HepG2 (cell line): ENCODE data around the gene ACTA2. TPM values are rescaled to one million over a fixed set of nuclear protein-coding genes. Genes with fewer than 3 reads are reported as not detected.

Source experiments
- ATAC-seq: fragments of 200-7000 bp; cut with Tn5 transposase; 3 replicates; pipeline ENCODE4 v1.9.1; 2020; ENCODE audit warnings: mild to moderate bottlenecking, moderate library complexity
- BruUV-seq: library from RNA; stranded (reverse); fragments of 400-500 nt; replicated peaks from 2 replicates; lab custom pipeline; 2021; lab: Mats Ljungman, UMichigan
- CTCF ChIA-PET: fragments of 300-600 bp; formaldehyde crosslinking; extraction: SDS; loops from one replicate; lab custom pipeline; 2021; ENCODE audit warnings: low total read pairs, inconsistent platforms, low intra/inter-chr PET ratio; lab: Yijun Ruan, JAX
- POLR2A ChIA-PET: fragments of 350-600 bp; sonication (Branson Sonifier 250); formaldehyde crosslinking; loops from one replicate; lab custom pipeline; 2020; ENCODE audit warnings: antibody characterized with exemption, inconsistent platforms; lab: Yijun Ruan, JAX
- DNase-seq: peaks from one replicate; pipeline ENCODE4 v3.0.0-alpha.2; 2015; ENCODE audit warnings: low spot score
- FAIRE-seq: peaks from 3 replicates; lab custom pipeline; 2011; peaks lifted over from hg19 to GRCh38; lab: Jason Lieb, UNC
- H2AFZ ChIP-seq: one replicate; pipeline ENCODE4 v1.6.1; 2011; ENCODE audit warnings: low read length, inconsistent platforms
- H3K27ac ChIP-seq: fragments of 300-600 bp; 3 replicates; pipeline ENCODE4 v1.8.0; 2011; ENCODE audit warnings: mixed run types, mild to moderate bottlenecking, mixed read lengths, low read length, inconsistent platforms; ENCODE audit not compliant: insufficient read depth; ENCODE audit errors: extremely low read length
- H3K27me3 ChIP-seq, 2 experiments: fragments of 200-600 bp in 1 of 2; 2 replicates in 1 of 2; 3 replicates in 1 of 2; pipeline versions ENCODE4 v1.6.0 to v1.8.0; 2011; ENCODE audit warnings: low read length in 2 of 2, mild to moderate bottlenecking in 2 of 2, moderate library complexity in 2 of 2, inconsistent platforms in 1 of 2; ENCODE audit not compliant: insufficient read depth in 2 of 2, control insufficient read depth in 1 of 2
- H3K36me3 ChIP-seq, 2 experiments: fragments of 200-600 bp in 1 of 2; replicated peaks in 1 of 2; 2 replicates in 1 of 2; 3 replicates in 1 of 2; pipeline versions ENCODE4 v1.5.1 to v1.8.0; 2011; ENCODE audit warnings: low read length in 2 of 2, inconsistent platforms in 1 of 2; ENCODE audit not compliant: insufficient read depth in 2 of 2, control insufficient read depth in 1 of 2
- H3K4me1 ChIP-seq: 2 replicates; pipeline ENCODE4 v1.5.1; 2012; ENCODE audit warnings: low read length, inconsistent platforms; ENCODE audit not compliant: insufficient read depth
- H3K4me2 ChIP-seq: 2 replicates; pipeline ENCODE4 v1.6.0; 2011; ENCODE audit warnings: low read depth, low read length, inconsistent platforms
- H3K4me3 ChIP-seq, 3 experiments: fragments of 200-600 bp in 1 of 3; sonication (generic), shearing (Covaris generic) in 1 of 3; replicated peaks in 1 of 3; 2 replicates each; pipeline ENCODE4 v1.5.1; 2011 to 2016; ENCODE audit warnings: low read length in 3 of 3, inconsistent platforms in 2 of 3, low read depth in 2 of 3, mild to moderate bottlenecking in 2 of 3, control low read depth in 1 of 3, mixed read lengths in 1 of 3; ENCODE audit not compliant: insufficient read depth in 1 of 3
- H3K79me2 ChIP-seq: one replicate; pipeline ENCODE4 v1.6.1; 2011; ENCODE audit warnings: low read length, inconsistent platforms; ENCODE audit not compliant: insufficient read depth
- H3K9ac ChIP-seq: 2 replicates; pipeline ENCODE4 v1.6.0; 2011; ENCODE audit warnings: mild to moderate bottlenecking, low read depth, low read length, inconsistent platforms; ENCODE audit not compliant: insufficient read depth
- H3K9me3 ChIP-seq: 2 replicates; pipeline ENCODE4 v1.5.1; 2012; ENCODE audit warnings: mild to moderate bottlenecking, low read length
- H4K20me1 ChIP-seq: 2 replicates; pipeline ENCODE4 v1.6.0; 2011; ENCODE audit warnings: inconsistent platforms, mild to moderate bottlenecking, low read length, moderate library complexity; ENCODE audit not compliant: insufficient read depth
- FOXM1 ChIP-seq: sonication (generic); formaldehyde crosslinking; IDR thresholded peaks from 2 replicates; pipeline ENCODE4 v1.5.0; 2020; ENCODE audit warnings: missing genetic modification reagents
- FOXP1 ChIP-seq, 2 experiments: fragments of 450-650 bp in 1 of 2; IDR thresholded peaks; 2 replicates each; pipeline ENCODE4 v1.6.1; 2017 to 2018; ENCODE audit warnings: antibody characterized with exemption in 1 of 2
- RFXANK ChIP-seq: IDR thresholded peaks from 2 replicates; pipeline ENCODE4 v1.6.1; 2016
- ZFP90 ChIP-seq: sonication (generic); formaldehyde crosslinking; IDR thresholded peaks from 2 replicates; pipeline ENCODE4 v1.8.0; 2022; ENCODE audit warnings: missing genetic modification reagents, mild to moderate bottlenecking, inconsistent platforms, borderline replicate concordance
- ZNF724P ChIP-seq: sonication (generic); formaldehyde crosslinking; IDR thresholded peaks from 2 replicates; pipeline ENCODE4 v1.8.0; 2022; ENCODE audit warnings: missing genetic modification reagents, borderline replicate concordance
- WGBS: methylation state at CpG from one replicate; pipeline ENCODE4 v1.1.6; 2017; ENCODE audit warnings: low lambda C conversion rate; 5-methylcytosine and 5-hydroxymethylcytosine counted together
- in situ Hi-C: cut with HindIII; loops from 2 replicates; pipeline ENCODE4 v1.10.0; 2017; ENCODE audit warnings: low pct_unique_long_range_greater_than_20kb; ENCODE audit not compliant: extremely low pct_ligation_motif_present
- intact Hi-C: fragments of 100-400 bp; cut with micrococcal nuclease; formaldehyde crosslinking; loops from one replicate; pipeline ENCODE4 v1.10.0; 2022; ENCODE audit not compliant: unreplicated experiment
- polyA plus RNA-seq, 8 experiments: library from polyadenylated mRNA; depleted of rRNA in 3 of 8; stranded (reverse) in 7 of 8; unstranded in 1 of 8; fragments of >200 nt; fragmentation: Illumina TruSeq in 4 of 8; extraction: Trizol in 4 of 8; gene quantifications; 2 replicates each; pipeline versions ENCODE4 v1.2.1 to v1.2.3, GENCODE V29; 2011 to 2016; ENCODE audit warnings: low read depth in 4 of 8, missing spikeins in 1 of 8, mixed read lengths in 1 of 8; ENCODE audit not compliant: insufficient read depth in 1 of 8
- total RNA-seq, 5 experiments: library from RNA; depleted of rRNA; stranded (reverse); fragments of >200 nt; fragmentation: Illumina TruSeq; extraction: Trizol; gene quantifications; 2 replicates each; pipeline ENCODE4 v1.2.3, GENCODE V29; 2016; ENCODE audit warnings: low read depth in 1 of 5
- TF ChIP-seq, protein P1 (sequence below): sonication (generic); formaldehyde crosslinking; IDR thresholded peaks from 2 replicates; pipeline ENCODE4 v1.4.0; 2020; ENCODE audit warnings: missing genetic modification reagents, borderline replicate concordance
- TF ChIP-seq, protein P2 (sequence below): IDR thresholded peaks from 2 replicates; pipeline ENCODE4 v1.6.1; 2016; ENCODE audit warnings: missing compliant biosample characterization, missing genetic modification reagents, borderline replicate concordance

ACTA2 gene
- total and polyA plus RNA-seq, 2 of the 13 experiments (the other 11 are each of a cell fraction or from before 2014, with no cell fraction given): 21.8 to 59.9 TPM

GRCh38 chr10:89001729-89002072, 49.1 kb upstream of the ACTA2 start:
- Histone ChIP-seq H3K4me3 (no peak overlapping the region), H4K20me1 (no peaks in the 10 kb centered on the region), H3K27me3 (no peaks in the 10 kb centered on the region), H3K79me2 (no peaks in the 10 kb centered on the region), H3K27ac (no peak overlapping the region), H3K4me2 (no peak overlapping the region), H2AFZ (no peak overlapping the region), H3K9ac (no peak overlapping the region), H3K9me3 (no peaks in the 10 kb centered on the region), H3K4me1 (no peaks in the 10 kb centered on the region), H3K36me3 (peaks cover 0 to 7% of the 10 kb centered on the region in 2 experiments; a peak in 1 of 5 replicates)
- in situ Hi-C loops (no loop called here), intact Hi-C loops (no loop called here)
- TF ChIP-seq, protein P1, sequence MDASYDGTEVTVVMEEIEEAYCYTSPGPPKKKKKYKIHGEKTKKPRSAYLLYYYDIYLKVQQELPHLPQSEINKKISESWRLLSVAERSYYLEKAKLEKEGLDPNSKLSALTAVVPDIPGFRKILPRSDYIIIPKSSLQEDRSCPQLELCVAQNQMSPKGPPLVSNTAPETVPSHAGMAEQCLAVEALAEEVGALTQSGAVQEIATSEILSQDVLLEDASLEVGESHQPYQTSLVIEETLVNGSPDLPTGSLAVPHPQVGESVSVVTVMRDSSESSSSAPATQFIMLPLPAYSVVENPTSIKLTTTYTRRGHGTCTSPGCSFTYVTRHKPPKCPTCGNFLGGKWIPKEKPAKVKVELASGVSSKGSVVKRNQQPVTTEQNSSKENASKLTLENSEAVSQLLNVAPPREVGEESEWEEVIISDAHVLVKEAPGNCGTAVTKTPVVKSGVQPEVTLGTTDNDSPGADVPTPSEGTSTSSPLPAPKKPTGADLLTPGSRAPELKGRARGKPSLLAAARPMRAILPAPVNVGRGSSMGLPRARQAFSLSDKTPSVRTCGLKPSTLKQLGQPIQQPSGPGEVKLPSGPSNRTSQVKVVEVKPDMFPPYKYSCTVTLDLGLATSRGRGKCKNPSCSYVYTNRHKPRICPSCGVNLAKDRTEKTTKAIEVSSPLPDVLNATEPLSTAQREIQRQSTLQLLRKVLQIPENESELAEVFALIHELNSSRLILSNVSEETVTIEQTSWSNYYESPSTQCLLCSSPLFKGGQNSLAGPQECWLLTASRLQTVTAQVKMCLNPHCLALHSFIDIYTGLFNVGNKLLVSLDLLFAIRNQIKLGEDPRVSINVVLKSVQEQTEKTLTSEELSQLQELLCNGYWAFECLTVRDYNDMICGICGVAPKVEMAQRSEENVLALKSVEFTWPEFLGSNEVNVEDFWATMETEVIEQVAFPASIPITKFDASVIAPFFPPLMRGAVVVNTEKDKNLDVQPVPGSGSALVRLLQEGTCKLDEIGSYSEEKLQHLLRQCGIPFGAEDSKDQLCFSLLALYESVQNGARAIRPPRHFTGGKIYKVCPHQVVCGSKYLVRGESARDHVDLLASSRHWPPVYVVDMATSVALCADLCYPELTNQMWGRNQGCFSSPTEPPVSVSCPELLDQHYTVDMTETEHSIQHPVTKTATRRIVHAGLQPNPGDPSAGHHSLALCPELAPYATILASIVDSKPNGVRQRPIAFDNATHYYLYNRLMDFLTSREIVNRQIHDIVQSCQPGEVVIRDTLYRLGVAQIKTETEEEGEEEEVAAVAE (CRISPR knock-in tag): no peak
- no peak for TF ChIP-seq FOXM1 (CRISPR knock-in tag)
- no peak for TF ChIP-seq ZFP90 (CRISPR knock-in tag)
- TF ChIP-seq ZNF724P: no peak
- TF ChIP-seq RFXANK (CRISPR knock-in tag): no peak
- no peak for TF ChIP-seq FOXP1 (IDR thresholded peaks at IDR 0.05)
- no peak for TF ChIP-seq FOXP1 (CRISPR knock-in tag; IDR thresholded peaks at IDR 0.05)
- TF ChIP-seq, protein P2, sequence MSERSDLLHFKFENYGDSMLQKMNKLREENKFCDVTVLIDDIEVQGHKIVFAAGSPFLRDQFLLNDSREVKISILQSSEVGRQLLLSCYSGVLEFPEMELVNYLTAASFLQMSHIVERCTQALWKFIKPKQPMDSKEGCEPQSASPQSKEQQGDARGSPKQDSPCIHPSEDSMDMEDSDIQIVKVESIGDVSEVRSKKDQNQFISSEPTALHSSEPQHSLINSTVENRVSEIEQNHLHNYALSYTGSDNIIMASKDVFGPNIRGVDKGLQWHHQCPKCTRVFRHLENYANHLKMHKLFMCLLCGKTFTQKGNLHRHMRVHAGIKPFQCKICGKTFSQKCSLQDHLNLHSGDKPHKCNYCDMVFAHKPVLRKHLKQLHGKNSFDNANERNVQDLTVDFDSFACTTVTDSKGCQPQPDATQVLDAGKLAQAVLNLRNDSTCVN: no peak
- ATAC-seq: no peak
- WGBS: 92% methylated on average over 3 of the region's 4 CpGs
- POLR2A ChIA-PET: no interaction called here
- CTCF ChIA-PET: no interaction called here
- BruUV-seq: no TSS peak
- DNase-seq: no peak
- FAIRE-seq: no peak
